Caco-2 (cell line): ENCODE results near the gene CGNL1. TPM values are rescaled to one million over a fixed set of nuclear protein-coding genes. Genes with fewer than 3 reads are reported as not detected.

Experiments
- BruUV-seq: library from RNA; stranded (reverse); fragments of 400-500 nt; replicated peaks from 2 replicates; lab custom pipeline; 2021; lab: Mats Ljungman, UMichigan
- CTCF ChIA-PET: fragments of 300-600 bp; sonication (Branson Sonifier 250); formaldehyde crosslinking; loops from one replicate; lab custom pipeline; 2022; ENCODE audit warnings: antibody characterized with exemption; lab: Charles Lee
- POLR2A ChIA-PET: fragments of 300-600 bp; sonication (Branson Sonifier 250); formaldehyde crosslinking; loops from one replicate; lab custom pipeline; 2022; ENCODE audit warnings: antibody characterized with exemption; lab: Charles Lee
- DNase-seq, 2 experiments: peaks; one replicate each; pipeline versions ENCODE4 v3.0.0 to v3.0.0-alpha.2; 2020 to 2022
- H3K27me3 ChIP-seq: replicated peaks from 2 replicates; pipeline ENCODE4 v1.6.0; 2011; ENCODE audit warnings: low read length; ENCODE audit not compliant: control insufficient read depth, insufficient read depth
- H3K36me3 ChIP-seq: 2 replicates; pipeline ENCODE4 v1.5.1; 2011; ENCODE audit warnings: low read length; ENCODE audit not compliant: control insufficient read depth, insufficient read depth
- H3K4me1 ChIP-seq: fragments of 250-450 bp; sonication (Bioruptor Pico); 2 replicates; pipeline ENCODE4 v1.5.1; 2020; ENCODE audit warnings: mild to moderate bottlenecking
- H3K4me3 ChIP-seq: 2 replicates; pipeline ENCODE4 v1.5.1; 2011; ENCODE audit warnings: low read depth, mild to moderate bottlenecking, control low read depth, low read length
- H3K9me3 ChIP-seq: fragments of 250-450 bp; sonication (Bioruptor Pico); 2 replicates; pipeline ENCODE4 v1.5.1; 2020; ENCODE audit warnings: mild to moderate bottlenecking, moderate library complexity
- H3K27ac Mint-ChIP-seq: one replicate; pipeline ENCODE4 v1.8.0; 2022; ENCODE audit warnings: mixed read lengths; ENCODE audit not compliant: unreplicated experiment
- H3K27me3 Mint-ChIP-seq: one replicate; pipeline ENCODE4 v1.8.0; 2022; ENCODE audit warnings: mixed read lengths; ENCODE audit not compliant: insufficient read depth, unreplicated experiment
- H3K36me3 Mint-ChIP-seq: one replicate; pipeline ENCODE4 v1.8.0; 2022; ENCODE audit warnings: mild to moderate bottlenecking, mixed read lengths; ENCODE audit not compliant: insufficient read depth, unreplicated experiment
- H3K4me1 Mint-ChIP-seq: one replicate; pipeline ENCODE4 v1.8.0; 2022; ENCODE audit warnings: low read depth, mixed read lengths; ENCODE audit not compliant: unreplicated experiment
- H3K4me3 Mint-ChIP-seq: one replicate; pipeline ENCODE4 v1.8.0; 2022; ENCODE audit warnings: mild to moderate bottlenecking, moderate library complexity, mixed read lengths; ENCODE audit not compliant: unreplicated experiment
- H3K9me3 Mint-ChIP-seq: one replicate; pipeline ENCODE4 v1.8.0; 2022; ENCODE audit warnings: mixed read lengths; ENCODE audit not compliant: unreplicated experiment
- CTCF ChIP-seq, 2 experiments: fragments of 200-600 bp in 1 of 2; IDR thresholded peaks; 1 replicate in 1 of 2; 2 replicates in 1 of 2; pipeline versions ENCODE4 v1.5.1 to v1.8.0; 2011 to 2022; ENCODE audit warnings: antibody characterized with exemption in 1 of 2, control low read depth in 1 of 2, inconsistent platforms in 1 of 2, low read depth in 1 of 2, low read length in 1 of 2, mild to moderate bottlenecking in 1 of 2, moderate library complexity in 1 of 2; ENCODE audit not compliant: insufficient read depth in 1 of 2, severe bottlenecking in 1 of 2, unreplicated experiment in 1 of 2
- intact Hi-C: fragments of 100-400 bp; cut with micrococcal nuclease; formaldehyde crosslinking; loops from one replicate; pipeline ENCODE4 v1.10.0; 2022; ENCODE audit not compliant: unreplicated experiment
- total RNA-seq: library from RNA; stranded (reverse); gene quantifications from 2 replicates; pipeline ENCODE4 v1.2.3, GENCODE V29; 2022

CGNL1 gene
- total RNA-seq, 1 experiment from 2014 or later: 8.3 TPM

- Histone ChIP-seq H3K27me3 (no peaks in the 10 kb centered on the region), H3K4me1 (no peaks in the 10 kb centered on the region), H3K4me3 (no peak overlapping the region), H3K36me3 (no peaks in the 10 kb centered on the region), H3K9me3 (no peaks in the 10 kb centered on the region)
- intact Hi-C loops: no loop called here
- H3K36me3 Mint-ChIP-seq: no peaks in the 10 kb centered on the region
- H3K9me3 Mint-ChIP-seq: no peaks in the 10 kb centered on the region
- H3K27ac Mint-ChIP-seq: no peak overlapping the region
- no peak overlapping the region for H3K4me3 Mint-ChIP-seq
- H3K27me3 Mint-ChIP-seq: no peaks in the 10 kb centered on the region
- no TSS peak for BruUV-seq
- H3K4me1 Mint-ChIP-seq: peaks cover 6% of the 10 kb centered on the region
- no peak for DNase-seq
- ChIA-PET POLR2A (interaction anchor here (0.5 kb wide), 1 partner anchor 9 kb away, joined by 3 read pairs; no protein-coding TSS in a partner anchor), CTCF (interaction anchor here (0.8 to 1.2 kb wide), 2 partner anchors 8 to 194 kb away, joined by 3 to 5 read pairs; no protein-coding TSS in a partner anchor)
- no peak for TF ChIP-seq CTCF (IDR thresholded peaks at IDR 0.05; ENCODE audit: insufficient read depth in 1 of 2, low read depth in 1 of 2, low read length in 1 of 2, severe bottlenecking in 1 of 2, unreplicated experiment in 1 of 2)
Observed at GRCh38 chr15:57533448-57533799, 157.1 kb downstream of the CGNL1 start.

GRCh38 chr15:57534281-57534680, 158.0 kb downstream of the CGNL1 start:
- no peaks in the 10 kb centered on the region for H3K27me3 ChIP-seq
- no peak overlapping the region for H3K4me3 ChIP-seq
- intact Hi-C loops: no loop called here
- TF ChIP-seq CTCF (IDR thresholded peaks at IDR 0.05; ENCODE audit: insufficient read depth in 1 of 2, low read depth in 1 of 2, low read length in 1 of 2, severe bottlenecking in 1 of 2, unreplicated experiment in 1 of 2): no peak
- no peak for DNase-seq
- no peaks in the 10 kb centered on the region for H3K36me3 Mint-ChIP-seq
- H3K4me1 ChIP-seq: no peaks in the 10 kb centered on the region
- H3K9me3 ChIP-seq: no peaks in the 10 kb centered on the region
- no peaks in the 10 kb centered on the region for H3K9me3 Mint-ChIP-seq
- H3K4me3 Mint-ChIP-seq: no peak overlapping the region
- CTCF ChIA-PET: no interaction called here
- POLR2A ChIA-PET: no interaction called here
- H3K36me3 ChIP-seq: no peaks in the 10 kb centered on the region
- peaks cover 9% of the 10 kb centered on the region for H3K4me1 Mint-ChIP-seq
- H3K27ac Mint-ChIP-seq: no peak overlapping the region
- no TSS peak for BruUV-seq
- no peaks in the 10 kb centered on the region for H3K27me3 Mint-ChIP-seq

- no peaks in the 10 kb centered on the region for H3K27me3 ChIP-seq
- no peaks in the 10 kb centered on the region for H3K9me3 ChIP-seq
- Mint-ChIP-seq H3K27ac (no peak overlapping the region), H3K36me3 (no peaks in the 10 kb centered on the region), H3K4me1 (peaks cover 12% of the 10 kb centered on the region), H3K4me3 (no peak overlapping the region), H3K27me3 (no peaks in the 10 kb centered on the region), H3K9me3 (no peaks in the 10 kb centered on the region)
- ChIA-PET CTCF (interaction anchor here (3.0 kb wide), 1 partner anchor 10 kb away, joined by 10 read pairs; no protein-coding TSS in a partner anchor), POLR2A (no interaction called here)
- no TSS peak for BruUV-seq
- no peak overlapping the region for H3K4me3 ChIP-seq
- intact Hi-C loops: no loop called here
- no peak for DNase-seq
- H3K36me3 ChIP-seq: no peaks in the 10 kb centered on the region
- TF ChIP-seq CTCF (IDR thresholded peaks at IDR 0.05; ENCODE audit: insufficient read depth in 1 of 2, low read depth in 1 of 2, low read length in 1 of 2, severe bottlenecking in 1 of 2, unreplicated experiment in 1 of 2): no peak
- H3K4me1 ChIP-seq: 0 out of 2 replicates have a peak, but pooled peaks cover 3% of the 10 kb centered on the region
Observed at GRCh38 chr15:57537072-57537471, 160.8 kb downstream of the CGNL1 start.
